Endodermal cell (in vitro differentiated cells): ENCODE results near the gene LGALS4. TPM values are rescaled to one million over a fixed set of nuclear protein-coding genes. Genes with fewer than 3 reads are reported as not detected.

Experiments used
- DNase-seq: peaks from one replicate; pipeline ENCODE4 v3.0.0-alpha.2; 2017
- H3K27ac ChIP-seq: 2 replicates; pipeline ENCODE4 v1.5.1; 2013; ENCODE audit warnings: mild to moderate bottlenecking, low read depth, low read length, moderate library complexity
- H3K27me3 ChIP-seq: 2 replicates; pipeline ENCODE4 v1.6.1; 2013; ENCODE audit warnings: mild to moderate bottlenecking, low read length, moderate library complexity; ENCODE audit not compliant: insufficient read depth, control insufficient read depth, poor library complexity, severe bottlenecking
- H3K36me3 ChIP-seq: 2 replicates; pipeline ENCODE4 v1.7.0; 2013; ENCODE audit warnings: mild to moderate bottlenecking, low read length, moderate library complexity; ENCODE audit not compliant: control insufficient read depth, insufficient read depth
- H3K4me1 ChIP-seq: one replicate; pipeline ENCODE4 v1.7.0; 2013; ENCODE audit warnings: low read length; ENCODE audit not compliant: control insufficient read depth, insufficient read depth
- H3K4me3 ChIP-seq: 2 replicates; pipeline ENCODE4 v1.5.1; 2013; ENCODE audit warnings: mild to moderate bottlenecking, low read length, moderate library complexity
- H3K9ac ChIP-seq: 2 replicates; pipeline ENCODE4 v1.6.1; 2013; ENCODE audit warnings: mild to moderate bottlenecking, low read length, moderate library complexity; ENCODE audit not compliant: poor library complexity, severe bottlenecking; ENCODE audit errors: extremely low read depth
- H3K9me3 ChIP-seq: 2 replicates; pipeline ENCODE4 v1.6.1; 2013; ENCODE audit warnings: mild to moderate bottlenecking, low read length, moderate library complexity; ENCODE audit not compliant: control insufficient read depth
- H3K27ac Mint-ChIP-seq: 2 replicates; pipeline ENCODE4 v1.8.0; 2020; ENCODE audit warnings: mixed read lengths
- H3K27me3 Mint-ChIP-seq: 2 replicates; pipeline ENCODE4 v1.8.0; 2021; ENCODE audit warnings: mild to moderate bottlenecking, mixed read lengths; ENCODE audit not compliant: insufficient read depth
- H3K36me3 Mint-ChIP-seq: 2 replicates; pipeline ENCODE4 v1.8.0; 2020; ENCODE audit warnings: low read depth, mixed read lengths
- H3K4me1 Mint-ChIP-seq: 2 replicates; pipeline ENCODE4 v1.8.0; 2020; ENCODE audit warnings: mixed read lengths
- H3K4me3 Mint-ChIP-seq: 2 replicates; pipeline ENCODE4 v1.8.0; 2020; ENCODE audit warnings: mild to moderate bottlenecking, moderate library complexity, mixed read lengths
- H3K9me3 Mint-ChIP-seq: 2 replicates; pipeline ENCODE4 v1.8.0; 2020; ENCODE audit warnings: mild to moderate bottlenecking, mixed read lengths
- WGBS, 2 experiments: methylation state at CpG; one replicate each; pipeline versions ENCODE4 v1.1.5 to v1.1.7; 2013; ENCODE audit warnings: missing lambda C conversion rate in 2 of 2, mixed read lengths in 1 of 2; ENCODE audit not compliant: insufficient coverage in 1 of 2, insufficient read length in 1 of 2; 5-methylcytosine and 5-hydroxymethylcytosine counted together
- total RNA-seq, 2 donors: library from RNA; stranded (reverse); fragmentation: NEBNext Ultra II Directional in 1 of 2; extraction: Animal tissue kit (Norgen Biotek cat#: 25700) in 1 of 2; gene quantifications; 2 replicates in 1 of 2; 3 replicates in 1 of 2; pipeline ENCODE4 v1.2.1, GENCODE V29; 2021
- TF ChIP-seq, protein P1 (sequence below): fragments of 200-600 bp; sonication (generic); conservative IDR thresholded peaks from 2 replicates; pipeline ENCODE4 v1.5.0; 2021; ENCODE audit warnings: antibody characterized with exemption, mild to moderate bottlenecking

The LGALS4 gene
- total RNA-seq, 2 donors from 2014 or later = 0.49 to 0.84 TPM

DNA sequence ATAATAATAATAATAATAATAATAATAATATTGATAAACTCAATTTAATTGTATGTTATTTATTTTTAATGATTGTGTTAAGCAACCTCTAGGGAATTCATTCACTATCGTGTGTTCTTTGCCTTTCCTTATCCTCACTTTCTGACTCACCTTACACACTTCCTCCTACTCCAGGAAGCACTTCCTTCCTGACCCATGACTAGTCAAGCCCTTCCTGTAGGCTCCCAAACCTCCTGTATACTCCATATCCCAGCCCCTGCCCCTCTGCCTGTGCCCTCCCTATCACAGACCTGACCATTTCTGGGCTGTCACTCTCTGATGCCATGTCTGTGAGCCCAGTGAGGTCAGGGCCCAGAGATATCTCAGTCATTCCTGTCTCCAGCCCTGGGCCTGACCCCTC is 7.6 kb downstream of the LGALS4 start:
- Histone ChIP-seq H3K27ac (no peak overlapping the region), H3K4me3 (no peak overlapping the region), H3K9me3 (no peaks in the 10 kb centered on the region), H3K4me1 (no peaks in the 10 kb centered on the region), H3K9ac (no peak overlapping the region), H3K27me3 (no peaks in the 10 kb centered on the region), H3K36me3 (no peaks in the 10 kb centered on the region)
- Mint-ChIP-seq H3K9me3 (peaks cover 11% of the 10 kb centered on the region), H3K27ac (no peak overlapping the region), H3K4me3 (no peak overlapping the region), H3K36me3 (no peaks in the 10 kb centered on the region), H3K27me3 (peaks cover 8% of the 10 kb centered on the region), H3K4me1 (peaks cover 4% of the 10 kb centered on the region)
- no peak for DNase-seq
- TF ChIP-seq, protein P1, sequence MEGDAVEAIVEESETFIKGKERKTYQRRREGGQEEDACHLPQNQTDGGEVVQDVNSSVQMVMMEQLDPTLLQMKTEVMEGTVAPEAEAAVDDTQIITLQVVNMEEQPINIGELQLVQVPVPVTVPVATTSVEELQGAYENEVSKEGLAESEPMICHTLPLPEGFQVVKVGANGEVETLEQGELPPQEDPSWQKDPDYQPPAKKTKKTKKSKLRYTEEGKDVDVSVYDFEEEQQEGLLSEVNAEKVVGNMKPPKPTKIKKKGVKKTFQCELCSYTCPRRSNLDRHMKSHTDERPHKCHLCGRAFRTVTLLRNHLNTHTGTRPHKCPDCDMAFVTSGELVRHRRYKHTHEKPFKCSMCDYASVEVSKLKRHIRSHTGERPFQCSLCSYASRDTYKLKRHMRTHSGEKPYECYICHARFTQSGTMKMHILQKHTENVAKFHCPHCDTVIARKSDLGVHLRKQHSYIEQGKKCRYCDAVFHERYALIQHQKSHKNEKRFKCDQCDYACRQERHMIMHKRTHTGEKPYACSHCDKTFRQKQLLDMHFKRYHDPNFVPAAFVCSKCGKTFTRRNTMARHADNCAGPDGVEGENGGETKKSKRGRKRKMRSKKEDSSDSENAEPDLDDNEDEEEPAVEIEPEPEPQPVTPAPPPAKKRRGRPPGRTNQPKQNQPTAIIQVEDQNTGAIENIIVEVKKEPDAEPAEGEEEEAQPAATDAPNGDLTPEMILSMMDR = no peak
- WGBS, 2 experiments = 75 to 94% methylated on average over 1 of the region's 1 CpG

DNA sequence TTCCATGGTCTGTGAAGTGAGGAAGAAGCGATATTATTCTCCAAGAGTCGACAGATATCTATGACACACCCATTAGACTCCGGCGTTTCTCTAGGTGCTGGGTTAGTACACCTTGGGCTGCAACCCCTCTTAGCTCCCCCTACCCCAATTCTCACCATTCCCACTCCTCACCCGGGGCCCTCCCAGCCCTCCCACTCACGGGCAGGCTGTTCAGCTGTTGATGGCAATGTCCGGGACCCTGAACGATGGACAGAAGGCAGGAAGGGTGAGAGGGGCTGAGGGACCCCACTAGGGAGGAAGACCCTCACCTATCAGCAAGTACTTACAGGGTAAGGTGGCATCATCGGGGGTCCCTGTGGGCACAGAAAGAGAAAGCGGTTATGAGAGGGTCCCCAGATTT is 9.2 kb downstream of the LGALS4 start:
- Histone ChIP-seq H3K36me3 (no peaks in the 10 kb centered on the region), H3K27me3 (no peaks in the 10 kb centered on the region), H3K27ac (no peak overlapping the region), H3K4me3 (no peak overlapping the region), H3K4me1 (no peaks in the 10 kb centered on the region), H3K9ac (no peak overlapping the region), H3K9me3 (no peaks in the 10 kb centered on the region)
- H3K27ac Mint-ChIP-seq = no peak overlapping the region
- H3K9me3 Mint-ChIP-seq = peaks cover 14% of the 10 kb centered on the region
- no peaks in the 10 kb centered on the region for H3K36me3 Mint-ChIP-seq
- peaks cover 4% of the 10 kb centered on the region for H3K4me1 Mint-ChIP-seq
- WGBS, 2 experiments = 95 to 97% methylated on average over 6 to 9 of the region's 10 CpGs
- no peak overlapping the region for H3K4me3 Mint-ChIP-seq
- TF ChIP-seq, protein P1 = no peak
- DNase-seq = no peak
- peaks cover 8% of the 10 kb centered on the region for H3K27me3 Mint-ChIP-seq

DNA sequence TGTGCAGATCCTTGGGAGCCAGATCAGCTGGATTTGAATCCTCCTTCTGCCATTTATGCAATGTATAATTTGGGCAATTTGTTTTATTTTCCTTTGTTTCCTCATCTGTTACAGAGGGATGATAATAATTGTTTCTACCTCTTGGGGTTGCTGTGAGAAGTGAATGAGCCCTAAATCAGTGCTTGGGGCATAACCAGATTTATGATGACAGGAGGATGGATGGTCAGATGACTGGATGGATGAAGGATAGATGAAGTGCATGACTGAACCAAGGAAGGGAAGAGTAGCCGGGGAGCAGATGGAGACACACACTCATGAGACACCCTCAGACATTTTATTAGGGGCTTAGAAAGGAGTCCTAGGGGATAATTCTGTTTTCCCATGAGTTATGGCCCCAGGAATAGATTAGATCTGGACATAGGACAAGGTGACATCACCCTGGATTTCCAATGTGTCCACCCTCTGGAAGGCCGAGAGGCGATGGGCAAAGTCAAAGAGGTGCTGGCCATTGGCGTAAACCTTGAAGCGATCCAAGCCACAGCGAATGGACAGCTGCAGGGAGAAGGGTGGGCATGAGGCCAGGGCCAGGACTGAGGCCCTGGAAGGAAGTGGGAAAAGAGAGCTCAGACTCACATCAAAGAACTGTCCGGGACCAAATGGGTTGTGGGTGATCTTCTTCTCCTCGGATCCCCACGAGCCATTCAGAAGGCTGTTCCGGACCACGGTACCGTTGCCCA is 11.2 kb downstream of the LGALS4 start:
- Histone ChIP-seq H3K36me3 (no peaks in the 10 kb centered on the region), H3K9ac (no peak overlapping the region), H3K27me3 (no peaks in the 10 kb centered on the region), H3K4me3 (no peak overlapping the region), H3K27ac (no peak overlapping the region), H3K9me3 (no peaks in the 10 kb centered on the region), H3K4me1 (no peaks in the 10 kb centered on the region)
- Mint-ChIP-seq H3K27ac (no peak overlapping the region), H3K27me3 (peaks cover 8% of the 10 kb centered on the region), H3K36me3 (no peaks in the 10 kb centered on the region), H3K9me3 (peaks cover 7% of the 10 kb centered on the region), H3K4me3 (no peak overlapping the region), H3K4me1 (peaks cover 1% of the 10 kb centered on the region)
- TF ChIP-seq, protein P1 = no peak
- 94 to 98% methylated on average over 8 to 12 of the region's 12 CpGs for WGBS, 2 experiments
- DNase-seq = no peak
